GM19035 (cell line): Measurements from ENCODE around the gene ARHGEF17.

Experiments used
- ATAC-seq: cut with Tn5 transposase; IDR thresholded peaks from one replicate; pipeline ENCODE4 v1.9.1; 2021; ENCODE audit not compliant: unreplicated experiment

ARHGEF17 gene

GRCh38 chr11:73348838-73349237 is 40.8 kb downstream of the ARHGEF17 start:
- ATAC-seq: no peak

DNA sequence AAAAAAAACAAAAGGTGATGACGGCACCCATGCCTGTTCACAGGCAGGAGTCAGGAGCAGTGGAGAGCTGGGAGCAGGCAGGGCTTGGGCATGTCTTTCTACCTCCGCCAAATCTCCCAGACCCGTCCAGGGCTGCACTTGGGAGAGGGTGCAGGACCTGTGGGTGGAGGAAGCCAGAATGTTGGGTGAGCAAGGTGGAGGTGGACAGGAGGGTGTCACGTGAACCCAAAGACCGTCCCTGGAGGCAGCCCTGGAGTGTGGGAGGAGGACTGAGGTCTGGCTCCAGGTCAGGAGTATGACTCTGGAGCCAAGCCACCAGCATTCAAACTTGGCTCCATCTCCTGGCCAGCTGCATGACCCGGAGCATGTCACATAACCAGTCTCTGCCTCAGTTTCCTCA is 41.6 kb downstream of the ARHGEF17 start:
- no peak for ATAC-seq

- no peak for ATAC-seq
These were observed 43.0 kb downstream of the ARHGEF17 start for GRCh38 chr11:73350908-73351636.

- ATAC-seq: no peak
These were observed 45.3 kb downstream of the ARHGEF17 start for GRCh38 chr11:73353422-73353821.

- ATAC-seq: no peak
These were observed 47.0 kb downstream of the ARHGEF17 start for GRCh38 chr11:73355109-73355508.

- no peak for ATAC-seq
These were observed 49.1 kb downstream of the ARHGEF17 start for GRCh38 chr11:73356979-73357860.

- ATAC-seq: no peak
These were observed 50.0 kb downstream of the ARHGEF17 start for GRCh38 chr11:73358071-73358470.

GRCh38 chr11:73359341-73359740 is 51.3 kb downstream of the ARHGEF17 start:
- ATAC-seq: no peak

DNA sequence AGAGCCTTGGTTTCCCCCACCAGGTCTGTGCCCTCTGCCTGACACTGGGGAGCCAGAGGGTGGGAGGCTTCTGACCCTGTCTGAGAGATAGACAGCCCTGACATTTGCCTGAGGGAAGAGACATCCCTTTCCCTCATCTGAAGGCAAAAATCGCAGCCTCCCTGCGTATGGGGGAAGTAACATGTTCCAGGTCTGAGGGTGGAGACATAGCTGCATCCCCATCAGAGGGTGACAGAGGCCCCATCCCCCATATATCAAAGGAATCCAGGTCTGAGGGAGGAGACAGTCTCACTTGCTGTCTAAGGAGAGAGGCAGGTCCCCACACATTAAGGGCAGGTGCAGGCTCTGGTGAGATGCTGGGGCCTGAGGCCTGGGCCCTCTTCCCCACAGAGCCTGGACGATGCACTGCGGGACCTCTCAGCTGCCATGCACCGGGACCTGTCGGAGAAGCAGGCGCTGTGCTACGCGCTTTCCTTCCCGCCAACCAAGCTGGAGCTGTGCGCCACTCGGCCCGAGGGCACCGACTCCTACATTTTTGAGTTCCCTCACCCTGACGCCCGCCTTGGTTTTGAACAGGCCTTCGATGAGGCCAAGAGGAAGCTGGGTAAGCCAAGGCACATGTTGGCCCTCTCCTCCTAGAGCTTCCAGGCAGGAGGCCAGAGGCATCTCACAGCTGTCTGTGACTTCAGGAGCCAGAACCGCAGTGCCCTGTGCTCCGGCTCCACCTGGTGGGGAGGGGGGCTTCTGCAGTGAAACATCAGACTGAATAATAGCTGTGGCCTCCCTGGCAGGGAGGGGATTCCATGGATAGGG is 52.1 kb downstream of the ARHGEF17 start:
- no peak for ATAC-seq

- no peak for ATAC-seq
These were observed 52.8 kb downstream of the ARHGEF17 start for GRCh38 chr11:73360743-73361369.

- no peak for ATAC-seq
These were observed 54.1 kb downstream of the ARHGEF17 start for GRCh38 chr11:73361953-73362776.

DNA sequence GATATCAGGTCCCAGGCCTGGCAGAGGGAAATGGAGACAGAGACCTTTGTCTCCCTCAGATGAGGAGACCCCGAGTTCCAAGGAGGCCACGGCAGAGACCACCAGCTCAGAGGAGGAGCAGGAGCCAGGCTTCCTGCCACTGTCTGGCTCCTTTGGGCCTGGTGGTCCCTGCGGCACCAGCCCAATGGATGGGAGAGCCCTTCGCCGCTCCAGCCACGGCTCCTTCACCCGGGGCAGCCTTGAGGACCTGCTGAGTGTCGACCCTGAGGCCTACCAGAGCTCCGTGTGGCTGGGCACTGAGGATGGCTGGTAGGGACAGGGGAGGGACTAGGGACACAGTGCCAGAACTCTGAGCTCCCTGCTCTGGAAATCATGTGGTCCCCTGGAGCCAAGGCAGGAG is 55.1 kb downstream of the ARHGEF17 start:
- ATAC-seq: no peak

- no peak for ATAC-seq
These were observed 57.5 kb downstream of the ARHGEF17 start for GRCh38 chr11:73365352-73366264.

DNA sequence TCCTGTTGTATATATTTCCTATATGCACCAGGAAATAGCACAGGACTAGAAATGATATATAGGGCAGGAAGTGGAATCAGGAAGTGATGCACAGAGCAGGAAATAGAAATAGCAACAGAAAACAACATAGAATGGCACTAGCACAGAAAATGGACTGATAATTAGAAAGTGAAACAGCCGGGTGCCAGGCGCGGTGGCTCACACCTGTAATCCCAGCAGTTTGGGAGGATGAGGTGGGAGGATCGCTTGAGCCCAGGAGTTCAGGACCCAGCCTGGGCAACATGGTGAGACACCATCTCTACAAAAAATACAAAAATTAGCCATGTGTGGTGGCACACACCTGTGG is 58.2 kb downstream of the ARHGEF17 start:
- ATAC-seq: no peak

DNA sequence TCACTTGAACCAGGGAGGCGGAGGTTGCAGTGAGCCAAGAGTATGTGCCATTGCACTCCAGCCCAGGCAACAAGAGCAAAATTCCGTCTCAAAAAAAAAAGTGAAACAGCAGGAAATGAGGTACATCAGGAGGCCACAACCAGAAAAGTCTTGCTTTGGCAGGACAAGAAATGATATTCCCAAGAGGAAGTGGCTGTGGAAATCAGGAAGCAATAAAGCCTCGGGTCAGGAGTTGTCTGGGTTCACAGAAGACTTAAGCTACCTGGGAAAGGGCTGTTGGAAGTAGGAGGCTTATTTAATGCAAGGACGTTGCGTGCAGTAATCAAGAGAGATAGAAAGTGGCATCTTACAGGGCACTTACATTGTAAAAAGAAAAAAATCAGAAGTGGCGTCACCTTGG is 58.9 kb downstream of the ARHGEF17 start:
- ATAC-seq: no peak

- ATAC-seq: no peak
These were observed 59.5 kb downstream of the ARHGEF17 start for GRCh38 chr11:73367482-73368024.

DNA sequence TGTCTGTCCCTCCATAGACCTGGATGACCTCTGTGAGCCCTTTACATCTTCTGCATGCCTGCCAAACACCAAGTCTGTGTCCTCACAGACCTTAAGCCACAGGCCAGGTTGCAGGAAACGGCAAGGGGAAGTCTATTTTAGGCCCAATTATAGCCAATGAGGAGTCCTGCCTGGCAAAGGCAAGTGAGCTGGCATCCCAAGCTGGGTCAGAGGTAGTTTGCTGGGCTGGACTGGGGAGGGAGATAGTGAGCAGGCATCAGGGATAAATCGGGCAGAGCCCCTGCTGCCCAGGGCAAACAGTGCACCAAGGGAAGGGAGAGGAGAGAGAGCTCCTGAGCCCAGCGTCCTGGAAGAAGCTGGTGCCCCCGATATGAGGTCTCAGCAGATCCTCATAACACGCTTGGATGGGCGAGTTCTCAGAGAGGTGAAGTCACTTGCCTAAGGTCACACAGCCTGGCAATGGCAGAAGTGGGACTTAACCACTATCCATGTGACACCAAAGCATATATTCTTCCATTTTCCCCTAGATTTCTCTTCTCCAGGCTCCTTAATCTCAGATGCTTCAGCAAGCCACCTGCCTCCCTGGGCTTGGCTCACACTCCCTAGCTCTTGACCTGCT is 64.4 kb downstream of the ARHGEF17 start:
- no peak for ATAC-seq

DNA sequence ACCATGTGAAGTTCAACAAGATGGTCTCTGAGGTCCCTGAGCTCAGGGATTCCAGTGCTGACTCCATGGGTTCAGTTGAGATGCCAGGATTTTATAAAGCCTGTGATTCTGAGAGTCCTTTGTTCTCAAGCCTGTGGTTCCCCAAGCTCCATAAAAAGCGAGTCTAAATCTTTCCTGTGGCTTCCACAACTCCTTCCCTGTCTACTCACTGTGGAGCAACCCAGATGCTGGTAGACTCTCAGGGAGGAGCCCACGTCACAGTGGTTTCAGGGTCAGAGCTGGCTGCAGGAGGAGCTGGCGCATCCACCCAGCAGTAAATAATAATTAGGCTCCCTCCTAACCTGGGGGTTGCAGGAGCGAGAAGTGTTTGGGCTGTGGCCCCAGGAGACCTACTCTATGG is 66.1 kb downstream of the ARHGEF17 start:
- no peak for ATAC-seq

GRCh38 chr11:73375830-73376159 is 67.7 kb downstream of the ARHGEF17 start:
- no peak for ATAC-seq
